Gastrocnemius medialis (tissue), 4 donors: ENCODE measurements around the gene CIPC. TPM values are rescaled to one million over a fixed set of nuclear protein-coding genes. Genes with fewer than 3 reads are reported as not detected.

Source experiments
- ATAC-seq, 2 donors: fragments of 150-250 bp; one replicate each; pipeline ENCODE4 v1.9.1; 2016
- DNase-seq, 2 donors: peaks; one replicate each; pipeline ENCODE4 v3.0.0-alpha.2; 2019
- H3K27ac ChIP-seq, 4 donors: fragments of 200-600 bp; sonication (generic); 1 replicate in 1 of 4; 2 replicates in 3 of 4; pipeline ENCODE4 v1.5.1; 2016 to 2018; ENCODE audit warnings: mild to moderate bottlenecking in 2 of 4, moderate library complexity in 1 of 4
- H3K27me3 ChIP-seq, 3 donors: fragments of 200-600 bp; sonication (generic) in 2 of 3; 1 replicate in 1 of 3; 2 replicates in 2 of 3; pipeline versions ENCODE4 v1.5.1 to v1.6.0; 2016 to 2019; ENCODE audit warnings: mild to moderate bottlenecking in 1 of 3, moderate library complexity in 1 of 3
- H3K36me3 ChIP-seq, 2 donors: fragments of 200-600 bp; sonication (generic) in 1 of 2; one replicate each; pipeline ENCODE4 v1.5.1; 2017 to 2018
- H3K4me1 ChIP-seq, 2 donors: fragments of 200-600 bp; sonication (generic) in 1 of 2; one replicate each; pipeline ENCODE4 v1.5.1; 2016 to 2017; ENCODE audit warnings: mild to moderate bottlenecking in 2 of 2
- H3K4me3 ChIP-seq, 4 donors: fragments of 200-600 bp; sonication (generic) in 3 of 4; 1 replicate in 1 of 4; 2 replicates in 3 of 4; pipeline ENCODE4 v1.5.1; 2016 to 2019; ENCODE audit warnings: mild to moderate bottlenecking in 2 of 4
- H3K9me3 ChIP-seq, 3 donors: fragments of 200-600 bp; sonication (generic) in 2 of 3; 1 replicate in 1 of 3; 2 replicates in 2 of 3; pipeline ENCODE4 v1.5.1; 2016 to 2019
- POLR2A ChIP-seq, 2 donors: fragments of 450-650 bp; IDR thresholded peaks; one replicate each; pipeline ENCODE4 v1.6.1; 2017; ENCODE audit warnings: antibody characterized with exemption in 2 of 2, mild to moderate bottlenecking in 2 of 2, moderate library complexity in 2 of 2
- in situ Hi-C, 4 donors: fragments of 200-750 bp; cut with MboI; loops; one replicate each; pipeline versions ENCODE4 v1.15.0 to v1.8.0; 2017; ENCODE audit warnings: low sequenced_read_pairs in 4 of 4
- intact Hi-C: fragments of 100-400 bp; cut with DNase I; formaldehyde crosslinking; loops from one replicate; pipeline ENCODE4 v1.15.1; 2023; ENCODE audit warnings: low total_unique reads
- total RNA-seq, 4 donors: library from RNA; depleted of rRNA; stranded (reverse); fragments of >200 nt; gene quantifications; one replicate each; pipeline versions ENCODE4 v1.1.0 to v1.2.3, GENCODE V29; 2016
- TF ChIP-seq, protein P1 (sequence below), 5 experiments: fragments of 450-650 bp in 3 of 5; fragments of 200-600 bp in 2 of 5; sonication (generic) in 2 of 5; IDR thresholded peaks in 4 of 5; conservative IDR thresholded peaks in 1 of 5; 1 replicate in 4 of 5; 2 replicates in 1 of 5; pipeline ENCODE4 v1.5.1; 2016 to 2019; ENCODE audit warnings: antibody characterized with exemption in 5 of 5, mild to moderate bottlenecking in 3 of 5, moderate library complexity in 3 of 5

CIPC gene
- total RNA-seq, 4 donors from 2014 or later: 114 to 178 (median 120) TPM

DNA sequence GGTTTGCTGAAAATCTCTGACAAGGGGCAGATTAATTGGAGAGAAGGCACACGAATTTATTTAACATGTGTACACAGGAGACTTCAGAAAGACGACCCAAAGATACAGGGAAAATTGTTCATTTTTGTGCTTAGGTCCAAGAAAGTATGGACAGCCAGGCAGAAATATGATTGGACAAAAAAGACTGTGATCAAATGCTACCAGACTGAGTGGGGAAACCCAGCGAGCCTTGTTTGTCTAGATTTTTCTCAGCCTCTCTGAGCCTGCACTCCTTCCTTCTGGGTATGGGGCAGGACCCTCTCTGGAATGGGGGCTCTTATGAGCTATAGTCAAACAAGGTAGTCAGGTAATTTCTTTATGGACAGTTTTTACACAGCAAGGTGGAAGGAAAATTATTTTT is 10.4 kb upstream of the CIPC start:
- Histone ChIP-seq H3K27me3 (no peaks in the 10 kb centered on the region), H3K27ac (no peak overlapping the region), H3K9me3 (peaks cover 0 to 8% (median 0%) of the 10 kb centered on the region in 3 donors), H3K36me3 (no peaks in the 10 kb centered on the region), H3K4me3 (no peak overlapping the region), H3K4me1 (no peaks in the 10 kb centered on the region)
- no peak for ATAC-seq
- DNase-seq: no peak
- TF ChIP-seq, protein P1, sequence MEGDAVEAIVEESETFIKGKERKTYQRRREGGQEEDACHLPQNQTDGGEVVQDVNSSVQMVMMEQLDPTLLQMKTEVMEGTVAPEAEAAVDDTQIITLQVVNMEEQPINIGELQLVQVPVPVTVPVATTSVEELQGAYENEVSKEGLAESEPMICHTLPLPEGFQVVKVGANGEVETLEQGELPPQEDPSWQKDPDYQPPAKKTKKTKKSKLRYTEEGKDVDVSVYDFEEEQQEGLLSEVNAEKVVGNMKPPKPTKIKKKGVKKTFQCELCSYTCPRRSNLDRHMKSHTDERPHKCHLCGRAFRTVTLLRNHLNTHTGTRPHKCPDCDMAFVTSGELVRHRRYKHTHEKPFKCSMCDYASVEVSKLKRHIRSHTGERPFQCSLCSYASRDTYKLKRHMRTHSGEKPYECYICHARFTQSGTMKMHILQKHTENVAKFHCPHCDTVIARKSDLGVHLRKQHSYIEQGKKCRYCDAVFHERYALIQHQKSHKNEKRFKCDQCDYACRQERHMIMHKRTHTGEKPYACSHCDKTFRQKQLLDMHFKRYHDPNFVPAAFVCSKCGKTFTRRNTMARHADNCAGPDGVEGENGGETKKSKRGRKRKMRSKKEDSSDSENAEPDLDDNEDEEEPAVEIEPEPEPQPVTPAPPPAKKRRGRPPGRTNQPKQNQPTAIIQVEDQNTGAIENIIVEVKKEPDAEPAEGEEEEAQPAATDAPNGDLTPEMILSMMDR (IDR thresholded peaks at IDR 0.05 in 4 of 5, conservative IDR thresholded peaks at IDR 0.05 in 1 of 5): no peak
- TF ChIP-seq POLR2A (IDR thresholded peaks at IDR 0.05): no peak
- intact Hi-C loops: no loop called here
- in situ Hi-C loops: loop anchor here in 1 of 4 donors (25.0 kb wide), 1 partner anchor 375 kb away; no protein-coding TSS in a partner anchor

DNA sequence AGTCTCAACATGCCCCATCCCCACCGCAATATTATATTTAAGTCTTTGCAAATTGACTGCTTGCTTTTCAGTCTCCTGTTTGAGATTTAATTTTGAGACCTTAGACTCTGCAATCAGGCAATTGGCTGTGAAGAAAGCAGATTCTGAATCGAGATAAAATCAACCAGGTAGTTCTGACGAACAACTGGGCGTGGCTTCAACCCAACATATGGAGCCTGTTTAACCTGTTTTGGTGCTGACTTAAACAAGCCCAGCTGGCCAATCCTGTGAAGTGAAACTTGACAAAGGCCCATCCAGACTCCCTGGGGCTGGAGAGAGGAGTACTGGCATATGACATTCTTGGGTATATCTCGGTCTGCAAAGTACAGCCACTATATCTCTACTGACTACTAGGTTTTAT is 9.8 kb upstream of the CIPC start:
- Histone ChIP-seq H3K9me3 (peaks cover 0 to 8% (median 0%) of the 10 kb centered on the region in 3 donors), H3K4me3 (no peak overlapping the region), H3K4me1 (no peaks in the 10 kb centered on the region), H3K36me3 (no peaks in the 10 kb centered on the region), H3K27me3 (no peaks in the 10 kb centered on the region), H3K27ac (no peak overlapping the region)
- intact Hi-C loops: no loop called here
- no peak for ATAC-seq
- TF ChIP-seq, protein P1 (IDR thresholded peaks at IDR 0.05 in 4 of 5, conservative IDR thresholded peaks at IDR 0.05 in 1 of 5): no peak
- no peak for TF ChIP-seq POLR2A (IDR thresholded peaks at IDR 0.05)
- no peak for DNase-seq
- in situ Hi-C loops: loop anchor here in 1 of 4 donors (25.0 kb wide), 1 partner anchor 376 kb away; no protein-coding TSS in a partner anchor

DNA sequence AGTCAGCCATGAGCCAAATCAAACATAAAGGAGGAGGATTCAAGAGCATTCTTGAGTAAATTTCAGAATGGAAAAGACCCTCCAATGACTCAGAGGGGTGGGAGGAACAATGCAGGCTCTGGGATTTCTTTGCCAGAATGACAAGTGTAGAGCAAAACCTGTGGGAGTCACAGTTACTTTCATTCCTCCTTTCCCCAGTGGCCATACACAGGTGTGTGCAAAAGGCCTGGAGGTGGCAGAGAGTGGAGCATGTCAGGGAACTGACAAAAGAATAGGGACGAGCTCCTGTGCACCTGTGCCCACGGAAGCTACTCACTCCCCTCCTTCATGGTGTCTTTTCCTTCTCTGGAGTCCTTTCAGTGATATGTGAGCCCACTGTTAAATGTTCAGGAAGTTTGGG is 9.4 kb upstream of the CIPC start:
- Histone ChIP-seq H3K36me3 (no peaks in the 10 kb centered on the region), H3K27me3 (no peaks in the 10 kb centered on the region), H3K4me1 (no peaks in the 10 kb centered on the region), H3K9me3 (peaks cover 0 to 8% (median 0%) of the 10 kb centered on the region in 3 donors), H3K27ac (no peak overlapping the region), H3K4me3 (no peak overlapping the region)
- intact Hi-C loops (no loop called here), in situ Hi-C loops (loop anchor here in 1 of 4 donors (25.0 kb wide), 1 partner anchor 376 kb away; no protein-coding TSS in a partner anchor)
- ATAC-seq (no peak), DNase-seq (no peak)
- TF ChIP-seq POLR2A (IDR thresholded peaks at IDR 0.05): no peak
- TF ChIP-seq, protein P1 (IDR thresholded peaks at IDR 0.05 in 4 of 5, conservative IDR thresholded peaks at IDR 0.05 in 1 of 5): no peak

DNA sequence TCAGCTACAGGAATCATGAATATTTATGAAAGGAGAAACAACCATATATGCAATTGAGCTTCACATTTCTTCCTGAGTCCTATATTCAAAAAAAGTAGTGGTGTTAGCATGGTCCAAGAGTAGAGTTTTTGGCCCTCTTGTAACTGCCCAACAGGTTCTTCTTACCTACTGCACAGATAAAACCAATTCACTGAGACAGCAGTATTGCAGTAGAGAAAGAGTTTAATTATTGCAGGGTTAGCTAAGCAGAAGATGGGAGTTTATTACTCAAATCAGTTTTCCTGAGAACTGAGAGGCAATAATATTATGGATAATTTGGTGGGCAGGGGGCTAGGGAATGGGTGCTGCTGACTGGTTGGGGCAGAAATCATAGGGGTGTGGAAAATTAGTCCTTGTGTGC is 6.5 kb upstream of the CIPC start:
- Histone ChIP-seq H3K9me3 (peaks cover 0 to 8% (median 0%) of the 10 kb centered on the region in 3 donors), H3K27me3 (no peaks in the 10 kb centered on the region), H3K36me3 (no peaks in the 10 kb centered on the region), H3K4me1 (peaks cover 11 to 15% of the 10 kb centered on the region in 2 donors), H3K4me3 (no peak overlapping the region), H3K27ac (no peak overlapping the region)
- DNase-seq (no peak), ATAC-seq (no peak)
- intact Hi-C loops (no loop called here), in situ Hi-C loops (loop anchor here in 1 of 4 donors (25.0 kb wide), 1 partner anchor 379 kb away; no protein-coding TSS in a partner anchor)
- TF ChIP-seq POLR2A (IDR thresholded peaks at IDR 0.05): no peak
- TF ChIP-seq, protein P1 (IDR thresholded peaks at IDR 0.05 in 4 of 5, conservative IDR thresholded peaks at IDR 0.05 in 1 of 5): no peak

DNA sequence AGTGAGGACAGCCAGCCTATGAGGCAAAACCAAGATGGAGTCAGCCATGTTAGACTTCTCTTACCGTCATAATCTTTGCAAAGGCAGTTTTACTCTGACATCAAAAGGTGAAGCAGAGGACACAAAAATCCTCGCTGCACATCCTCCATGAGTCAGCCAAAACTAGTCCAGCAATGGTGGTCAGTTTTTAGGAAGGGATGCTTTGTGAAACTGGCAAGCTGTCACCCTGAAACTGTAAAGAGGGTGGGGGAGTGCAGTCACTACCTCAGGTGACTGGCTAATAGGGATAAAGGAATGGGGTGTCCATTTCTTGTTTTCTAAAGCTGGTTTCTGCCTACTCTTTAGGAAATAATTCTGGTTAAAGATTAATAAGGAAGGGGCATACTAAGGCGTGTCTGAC is 5.4 kb upstream of the CIPC start:
- in situ Hi-C loops (loop anchor here in 1 of 4 donors (25.0 kb wide), 1 partner anchor 380 kb away; no protein-coding TSS in a partner anchor), intact Hi-C loops (no loop called here)
- H3K36me3 ChIP-seq: no peaks in the 10 kb centered on the region
- no peaks in the 10 kb centered on the region for H3K27me3 ChIP-seq
- peaks cover 0 to 8% (median 0%) of the 10 kb centered on the region in 3 donors for H3K9me3 ChIP-seq
- no peak overlapping the region for H3K27ac ChIP-seq
- H3K4me1 ChIP-seq: peaks cover 17 to 22% of the 10 kb centered on the region in 2 donors
- TF ChIP-seq, protein P1 (IDR thresholded peaks at IDR 0.05 in 4 of 5, conservative IDR thresholded peaks at IDR 0.05 in 1 of 5): no peak
- no peak for TF ChIP-seq POLR2A (IDR thresholded peaks at IDR 0.05)
- DNase-seq (no peak), ATAC-seq (no peak)
- no peak overlapping the region for H3K4me3 ChIP-seq
